Hepatocyte (in vitro differentiated cells): ENCODE data around the gene INTS11.

Experiments
- EZH2 ChIP-seq: fragments of 200-600 bp; sonication (generic); IDR thresholded peaks from 2 replicates; pipeline ENCODE4 v1.6.1; 2016; ENCODE audit warnings: antibody characterized with exemption, mild to moderate bottlenecking, borderline replicate concordance
- TF ChIP-seq, protein P1 (sequence below): fragments of 200-600 bp; sonication (generic); IDR thresholded peaks from 2 replicates; pipeline ENCODE4 v1.5.1; 2016; ENCODE audit warnings: antibody characterized with exemption, mild to moderate bottlenecking; ENCODE audit not compliant: poor library complexity

DNA sequence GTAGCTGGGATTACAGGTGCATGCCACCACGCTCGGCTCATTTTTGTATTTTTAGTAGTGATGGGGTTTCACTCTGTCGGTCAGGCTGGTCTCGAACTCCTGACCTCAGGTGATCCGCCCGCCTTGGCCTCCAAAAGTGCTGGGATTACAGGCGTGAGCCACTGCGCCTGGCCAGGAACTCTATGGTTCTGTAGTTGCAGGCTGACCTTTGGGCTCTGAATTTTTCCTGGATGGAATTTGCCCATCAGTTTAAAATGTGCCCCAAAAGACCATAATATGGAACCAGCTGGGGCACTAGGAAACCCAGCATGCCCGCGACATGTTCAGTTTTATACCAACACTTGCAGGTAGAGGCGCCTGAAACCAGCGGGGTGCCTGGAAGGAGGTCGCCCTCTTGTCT, 45.8 kb downstream of the INTS11 start:
- TF ChIP-seq, protein P1, sequence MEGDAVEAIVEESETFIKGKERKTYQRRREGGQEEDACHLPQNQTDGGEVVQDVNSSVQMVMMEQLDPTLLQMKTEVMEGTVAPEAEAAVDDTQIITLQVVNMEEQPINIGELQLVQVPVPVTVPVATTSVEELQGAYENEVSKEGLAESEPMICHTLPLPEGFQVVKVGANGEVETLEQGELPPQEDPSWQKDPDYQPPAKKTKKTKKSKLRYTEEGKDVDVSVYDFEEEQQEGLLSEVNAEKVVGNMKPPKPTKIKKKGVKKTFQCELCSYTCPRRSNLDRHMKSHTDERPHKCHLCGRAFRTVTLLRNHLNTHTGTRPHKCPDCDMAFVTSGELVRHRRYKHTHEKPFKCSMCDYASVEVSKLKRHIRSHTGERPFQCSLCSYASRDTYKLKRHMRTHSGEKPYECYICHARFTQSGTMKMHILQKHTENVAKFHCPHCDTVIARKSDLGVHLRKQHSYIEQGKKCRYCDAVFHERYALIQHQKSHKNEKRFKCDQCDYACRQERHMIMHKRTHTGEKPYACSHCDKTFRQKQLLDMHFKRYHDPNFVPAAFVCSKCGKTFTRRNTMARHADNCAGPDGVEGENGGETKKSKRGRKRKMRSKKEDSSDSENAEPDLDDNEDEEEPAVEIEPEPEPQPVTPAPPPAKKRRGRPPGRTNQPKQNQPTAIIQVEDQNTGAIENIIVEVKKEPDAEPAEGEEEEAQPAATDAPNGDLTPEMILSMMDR, result no peak
- TF ChIP-seq EZH2, result no peak
